ENCODE results near the gene IGF1R.

DNA sequence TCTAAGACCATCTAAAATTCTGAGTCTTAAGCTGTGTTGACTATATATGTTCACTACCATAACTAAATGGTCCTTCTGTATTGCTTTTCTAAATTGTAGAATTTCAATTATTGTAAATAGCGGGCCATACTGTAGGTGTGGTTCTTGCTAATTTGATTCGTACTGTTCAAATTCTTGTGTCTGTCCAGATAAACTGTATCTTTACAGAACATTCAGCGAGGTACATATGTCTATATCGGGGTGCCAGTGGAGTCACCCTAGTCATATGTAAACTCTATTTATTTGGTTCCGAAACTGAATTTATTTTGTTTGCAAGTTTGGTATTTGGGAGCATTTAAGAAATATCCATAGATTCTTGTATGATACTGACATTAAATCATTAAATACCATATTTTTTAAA is 69.0 kb downstream of the IGF1R start:
- TF ChIP-seq, protein P1, sequence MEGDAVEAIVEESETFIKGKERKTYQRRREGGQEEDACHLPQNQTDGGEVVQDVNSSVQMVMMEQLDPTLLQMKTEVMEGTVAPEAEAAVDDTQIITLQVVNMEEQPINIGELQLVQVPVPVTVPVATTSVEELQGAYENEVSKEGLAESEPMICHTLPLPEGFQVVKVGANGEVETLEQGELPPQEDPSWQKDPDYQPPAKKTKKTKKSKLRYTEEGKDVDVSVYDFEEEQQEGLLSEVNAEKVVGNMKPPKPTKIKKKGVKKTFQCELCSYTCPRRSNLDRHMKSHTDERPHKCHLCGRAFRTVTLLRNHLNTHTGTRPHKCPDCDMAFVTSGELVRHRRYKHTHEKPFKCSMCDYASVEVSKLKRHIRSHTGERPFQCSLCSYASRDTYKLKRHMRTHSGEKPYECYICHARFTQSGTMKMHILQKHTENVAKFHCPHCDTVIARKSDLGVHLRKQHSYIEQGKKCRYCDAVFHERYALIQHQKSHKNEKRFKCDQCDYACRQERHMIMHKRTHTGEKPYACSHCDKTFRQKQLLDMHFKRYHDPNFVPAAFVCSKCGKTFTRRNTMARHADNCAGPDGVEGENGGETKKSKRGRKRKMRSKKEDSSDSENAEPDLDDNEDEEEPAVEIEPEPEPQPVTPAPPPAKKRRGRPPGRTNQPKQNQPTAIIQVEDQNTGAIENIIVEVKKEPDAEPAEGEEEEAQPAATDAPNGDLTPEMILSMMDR (IDR thresholded peaks at IDR 0.05; ENCODE audit: insufficient read depth, low read length), result no peak
- TF ChIP-seq POLR2AphosphoS5 (IDR thresholded peaks at IDR 0.05; ENCODE audit: low read depth) (no peak), GABPA (IDR thresholded peaks at IDR 0.05; ENCODE audit: low read depth) (no peak)
- TF ChIP-seq, protein P2, sequence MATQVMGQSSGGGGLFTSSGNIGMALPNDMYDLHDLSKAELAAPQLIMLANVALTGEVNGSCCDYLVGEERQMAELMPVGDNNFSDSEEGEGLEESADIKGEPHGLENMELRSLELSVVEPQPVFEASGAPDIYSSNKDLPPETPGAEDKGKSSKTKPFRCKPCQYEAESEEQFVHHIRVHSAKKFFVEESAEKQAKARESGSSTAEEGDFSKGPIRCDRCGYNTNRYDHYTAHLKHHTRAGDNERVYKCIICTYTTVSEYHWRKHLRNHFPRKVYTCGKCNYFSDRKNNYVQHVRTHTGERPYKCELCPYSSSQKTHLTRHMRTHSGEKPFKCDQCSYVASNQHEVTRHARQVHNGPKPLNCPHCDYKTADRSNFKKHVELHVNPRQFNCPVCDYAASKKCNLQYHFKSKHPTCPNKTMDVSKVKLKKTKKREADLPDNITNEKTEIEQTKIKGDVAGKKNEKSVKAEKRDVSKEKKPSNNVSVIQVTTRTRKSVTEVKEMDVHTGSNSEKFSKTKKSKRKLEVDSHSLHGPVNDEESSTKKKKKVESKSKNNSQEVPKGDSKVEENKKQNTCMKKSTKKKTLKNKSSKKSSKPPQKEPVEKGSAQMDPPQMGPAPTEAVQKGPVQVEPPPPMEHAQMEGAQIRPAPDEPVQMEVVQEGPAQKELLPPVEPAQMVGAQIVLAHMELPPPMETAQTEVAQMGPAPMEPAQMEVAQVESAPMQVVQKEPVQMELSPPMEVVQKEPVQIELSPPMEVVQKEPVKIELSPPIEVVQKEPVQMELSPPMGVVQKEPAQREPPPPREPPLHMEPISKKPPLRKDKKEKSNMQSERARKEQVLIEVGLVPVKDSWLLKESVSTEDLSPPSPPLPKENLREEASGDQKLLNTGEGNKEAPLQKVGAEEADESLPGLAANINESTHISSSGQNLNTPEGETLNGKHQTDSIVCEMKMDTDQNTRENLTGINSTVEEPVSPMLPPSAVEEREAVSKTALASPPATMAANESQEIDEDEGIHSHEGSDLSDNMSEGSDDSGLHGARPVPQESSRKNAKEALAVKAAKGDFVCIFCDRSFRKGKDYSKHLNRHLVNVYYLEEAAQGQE (IDR thresholded peaks at IDR 0.05; ENCODE audit: insufficient replicate concordance, low read depth), result no peak
